ENCODE data around the gene BCL2L1.

The BCL2L1 gene

GRCh38 chr20:31746068-31746878 lies 23.6 kb upstream of the BCL2L1 start:
- Mint-ChIP-seq H3K4me1 (ENCODE audit: low read depth) (peaks cover 2% of the 10 kb centered on the region), H3K4me3 (no peak overlapping the region), H3K36me3 (no peaks in the 10 kb centered on the region), H3K27me3 (no peaks in the 10 kb centered on the region), H3K9me3 (ENCODE audit: low read depth) (no peaks in the 10 kb centered on the region), H3K27ac (no peak overlapping the region)

GRCh38 chr20:31740656-31741323 lies 18.1 kb upstream of the BCL2L1 start:
- Mint-ChIP-seq H3K36me3 (no peaks in the 10 kb centered on the region), H3K27ac (no peak overlapping the region), H3K9me3 (ENCODE audit: low read depth) (no peaks in the 10 kb centered on the region), H3K4me3 (no peak overlapping the region), H3K27me3 (no peaks in the 10 kb centered on the region), H3K4me1 (ENCODE audit: low read depth) (no peaks in the 10 kb centered on the region)

- H3K27ac Mint-ChIP-seq: no peak overlapping the region
- H3K4me1 Mint-ChIP-seq (ENCODE audit: low read depth): no peaks in the 10 kb centered on the region
- H3K36me3 Mint-ChIP-seq: no peaks in the 10 kb centered on the region
- no peaks in the 10 kb centered on the region for H3K9me3 Mint-ChIP-seq (ENCODE audit: low read depth)
- H3K27me3 Mint-ChIP-seq: no peaks in the 10 kb centered on the region
- no peak overlapping the region for H3K4me3 Mint-ChIP-seq
These were observed 17.5 kb upstream of the BCL2L1 start for GRCh38 chr20:31740208-31740607.

GRCh38 chr20:31739550-31739977 lies 16.9 kb upstream of the BCL2L1 start:
- no peak overlapping the region for H3K4me3 Mint-ChIP-seq
- no peaks in the 10 kb centered on the region for H3K36me3 Mint-ChIP-seq
- H3K27me3 Mint-ChIP-seq: no peaks in the 10 kb centered on the region
- no peaks in the 10 kb centered on the region for H3K4me1 Mint-ChIP-seq (ENCODE audit: low read depth)
- no peaks in the 10 kb centered on the region for H3K9me3 Mint-ChIP-seq (ENCODE audit: low read depth)
- no peak overlapping the region for H3K27ac Mint-ChIP-seq

- Mint-ChIP-seq H3K4me3 (no peak within 1 kb of the TSS), H3K36me3 (no peaks in the 10 kb centered on the region), H3K4me1 (ENCODE audit: low read depth) (no peaks in the 10 kb centered on the region), H3K9me3 (ENCODE audit: low read depth) (no peaks in the 10 kb centered on the region), H3K27ac (no peak within 1 kb of the TSS), H3K27me3 (no peaks in the 10 kb centered on the region)
These were observed 16.3 kb upstream of the BCL2L1 start, which contains the start of gene TPX2 for GRCh38 chr20:31738729-31739549. Gene TPX2 (plus strand): TSS chr20:31739290. CDS start chr20:31757477, 18,187 bp downstream.

GRCh38 chr20:31731321-31731717 lies 8.7 kb upstream of the BCL2L1 start:
- H3K9me3 Mint-ChIP-seq (ENCODE audit: low read depth): no peaks in the 10 kb centered on the region

GRCh38 chr20:31723319-31724078 lies 831 bp upstream of the BCL2L1 start:
- Mint-ChIP-seq H3K9me3 (ENCODE audit: low read depth) (no peaks in the 10 kb centered on the region), H3K36me3 (peaks cover 28% of the 10 kb centered on the region), H3K4me3 (peak overlapping the region; percentile 96), H3K27ac (peak overlapping the region; percentile 95), H3K4me1 (ENCODE audit: low read depth) (peaks cover 12% of the 10 kb centered on the region), H3K27me3 (no peaks in the 10 kb centered on the region)

More at GRCh38 chr20:31731321-31731717, 8.7 kb upstream of the BCL2L1 start:
- no peaks in the 10 kb centered on the region for H3K36me3 Mint-ChIP-seq
- H3K27me3 Mint-ChIP-seq: no peaks in the 10 kb centered on the region
- H3K4me3 Mint-ChIP-seq: no peak overlapping the region
- no peak overlapping the region for H3K27ac Mint-ChIP-seq
- no peaks in the 10 kb centered on the region for H3K4me1 Mint-ChIP-seq (ENCODE audit: low read depth)

GRCh38 chr20:31723069-31723318 lies 326 bp upstream of the BCL2L1 start:
- Mint-ChIP-seq H3K4me3 (peak overlapping the region; percentile 96), H3K27me3 (no peaks in the 10 kb centered on the region), H3K4me1 (ENCODE audit: low read depth) (peaks cover 13% of the 10 kb centered on the region), H3K27ac (peak overlapping the region; percentile 95), H3K36me3 (peaks cover 29% of the 10 kb centered on the region), H3K9me3 (ENCODE audit: low read depth) (no peaks in the 10 kb centered on the region)

GRCh38 chr20:31721408-31722256 lies 1.0 kb downstream of the BCL2L1 start:
- Mint-ChIP-seq H3K27ac (peak overlapping the region; percentile 95), H3K36me3 (peaks cover 39% of the 10 kb centered on the region), H3K27me3 (no peaks in the 10 kb centered on the region), H3K4me3 (peak overlapping the region; percentile 96), H3K4me1 (ENCODE audit: low read depth) (peaks cover 26% of the 10 kb centered on the region), H3K9me3 (ENCODE audit: low read depth) (no peaks in the 10 kb centered on the region)

GRCh38 chr20:31720486-31721407 lies 1.9 kb downstream of the BCL2L1 start:
- peaks cover 35% of the 10 kb centered on the region for H3K4me1 Mint-ChIP-seq (ENCODE audit: low read depth)
- H3K27ac Mint-ChIP-seq: peak overlapping the region; percentile 95
- peaks cover 42% of the 10 kb centered on the region for H3K36me3 Mint-ChIP-seq
- H3K27me3 Mint-ChIP-seq: no peaks in the 10 kb centered on the region
- H3K4me3 Mint-ChIP-seq: peak overlapping the region; percentile 96
- no peaks in the 10 kb centered on the region for H3K9me3 Mint-ChIP-seq (ENCODE audit: low read depth)

GRCh38 chr20:31719644-31720485 lies 2.8 kb downstream of the BCL2L1 start:
- peak overlapping the region; percentile 95 for H3K27ac Mint-ChIP-seq
- H3K4me3 Mint-ChIP-seq: peak overlapping the region; percentile 96
- no peaks in the 10 kb centered on the region for H3K27me3 Mint-ChIP-seq
- H3K4me1 Mint-ChIP-seq (ENCODE audit: low read depth): peaks cover 42% of the 10 kb centered on the region
- peaks cover 48% of the 10 kb centered on the region for H3K36me3 Mint-ChIP-seq
- no peaks in the 10 kb centered on the region for H3K9me3 Mint-ChIP-seq (ENCODE audit: low read depth)

- no peaks in the 10 kb centered on the region for H3K9me3 Mint-ChIP-seq (ENCODE audit: low read depth)
- H3K4me3 Mint-ChIP-seq: peak overlapping the region; percentile 96
- peak overlapping the region; percentile 95 for H3K27ac Mint-ChIP-seq
- peaks cover 48% of the 10 kb centered on the region for H3K4me1 Mint-ChIP-seq (ENCODE audit: low read depth)
- H3K27me3 Mint-ChIP-seq: no peaks in the 10 kb centered on the region
- H3K36me3 Mint-ChIP-seq: peaks cover 53% of the 10 kb centered on the region
These were observed 3.6 kb downstream of the BCL2L1 start for GRCh38 chr20:31718952-31719643.

Data from activated naive CD8-positive, alpha-beta T cell (primary cell).